Activated CD8-positive, alpha-beta memory T cell treated with anti-CD3 and anti-CD28 coated beads for 4 hours (primary cell): ENCODE results near the gene CCNL1.
"Not testable (repeated sequence)": the region's sequence is repeated elsewhere in the genome, so short reads cannot be mapped to it uniquely, and the experiment has no call there.

Source experiments
- DNase-seq, 2 donors: peaks; one replicate each; pipeline ENCODE4 v3.0.0-alpha.2; 2020; ENCODE audit warnings: low read depth in 2 of 2

Gene CCNL1

GRCh38 chr3:157159762-157160657 lies at the start of gene CCNL1:
Gene CCNL1, minus strand, starts transcription at chr3:157160147. Its CDS starts 53 bp downstream, at chr3:157160094.
- DNase-seq: peak; percentile 92 to 93

- no peak for DNase-seq
Measured at GRCh38 chr3:157204880-157205279, 44.9 kb upstream of the CCNL1 start.

- DNase-seq: no peak
Measured at GRCh38 chr3:157204431-157204830, 44.5 kb upstream of the CCNL1 start.

- DNase-seq: no peak
Measured at GRCh38 chr3:157201648-157202278, 41.8 kb upstream of the CCNL1 start.

- no peak for DNase-seq
Measured at GRCh38 chr3:157199841-157200240, 39.9 kb upstream of the CCNL1 start.

GRCh38 chr3:157195965-157196364 lies 36.0 kb upstream of the CCNL1 start:
- DNase-seq: no peak

- DNase-seq: not testable (repeated sequence)
Measured at GRCh38 chr3:157191149-157191548, 31.2 kb upstream of the CCNL1 start.

- DNase-seq: no peak
Measured at GRCh38 chr3:157190380-157190872, 30.5 kb upstream of the CCNL1 start.

GRCh38 chr3:157188391-157188790 lies 28.4 kb upstream of the CCNL1 start:
- DNase-seq: no peak

GRCh38 chr3:157182879-157183278 lies 22.9 kb upstream of the CCNL1 start:
- no peak for DNase-seq

GRCh38 chr3:157180262-157180661 lies 20.3 kb upstream of the CCNL1 start:
- DNase-seq: no peak

- DNase-seq: no peak
Measured at GRCh38 chr3:157179365-157179803, 19.4 kb upstream of the CCNL1 start.

- DNase-seq: not testable (repeated sequence)
Measured at GRCh38 chr3:157178503-157179364, 18.8 kb upstream of the CCNL1 start.

- not testable (repeated sequence) for DNase-seq
Measured at GRCh38 chr3:157177801-157178453, 18.0 kb upstream of the CCNL1 start.

GRCh38 chr3:157176934-157177333 lies 17.0 kb upstream of the CCNL1 start:
- DNase-seq: no peak

GRCh38 chr3:157175691-157176507 lies 16.0 kb upstream of the CCNL1 start:
- DNase-seq: no peak

GRCh38 chr3:157174649-157175498 lies 14.9 kb upstream of the CCNL1 start:
- peak; percentile 96 to 99 for DNase-seq

GRCh38 chr3:157174290-157174648 lies 14.3 kb upstream of the CCNL1 start:
- no peak for DNase-seq

GRCh38 chr3:157173343-157173742 lies 13.4 kb upstream of the CCNL1 start:
- DNase-seq: not testable (repeated sequence)

GRCh38 chr3:157172746-157173145 lies 12.8 kb upstream of the CCNL1 start:
- no peak for DNase-seq
